Fibroblast of villous mesenchyme (primary cell): ENCODE data around the gene NFASC. TPM values are rescaled to one million over a fixed set of nuclear protein-coding genes. Genes with fewer than 3 reads are reported as not detected.

ENCODE experiments used
- DNase-seq: peaks from one replicate; pipeline ENCODE4 v3.0.0-alpha.2; 2010; ENCODE audit warnings: low read depth
- H3K4me3 ChIP-seq: 2 replicates; pipeline ENCODE4 v1.5.1; 2011; ENCODE audit warnings: low read depth, mild to moderate bottlenecking, low read length
- total RNA-seq: library from RNA; depleted of rRNA; stranded (reverse); fragments of >200 nt; gene quantifications from 2 replicates; pipeline ENCODE4 v1.2.3, GENCODE V29; 2012
- TF ChIP-seq, protein P1 (sequence below): IDR thresholded peaks from 2 replicates; pipeline ENCODE4 v1.5.1; 2012; ENCODE audit warnings: low read depth, mild to moderate bottlenecking, low read length; ENCODE audit not compliant: insufficient read depth

NFASC gene
- total RNA-seq, 1 donor = 1.7 TPM

- DNase-seq = no peak
- TF ChIP-seq, protein P1, sequence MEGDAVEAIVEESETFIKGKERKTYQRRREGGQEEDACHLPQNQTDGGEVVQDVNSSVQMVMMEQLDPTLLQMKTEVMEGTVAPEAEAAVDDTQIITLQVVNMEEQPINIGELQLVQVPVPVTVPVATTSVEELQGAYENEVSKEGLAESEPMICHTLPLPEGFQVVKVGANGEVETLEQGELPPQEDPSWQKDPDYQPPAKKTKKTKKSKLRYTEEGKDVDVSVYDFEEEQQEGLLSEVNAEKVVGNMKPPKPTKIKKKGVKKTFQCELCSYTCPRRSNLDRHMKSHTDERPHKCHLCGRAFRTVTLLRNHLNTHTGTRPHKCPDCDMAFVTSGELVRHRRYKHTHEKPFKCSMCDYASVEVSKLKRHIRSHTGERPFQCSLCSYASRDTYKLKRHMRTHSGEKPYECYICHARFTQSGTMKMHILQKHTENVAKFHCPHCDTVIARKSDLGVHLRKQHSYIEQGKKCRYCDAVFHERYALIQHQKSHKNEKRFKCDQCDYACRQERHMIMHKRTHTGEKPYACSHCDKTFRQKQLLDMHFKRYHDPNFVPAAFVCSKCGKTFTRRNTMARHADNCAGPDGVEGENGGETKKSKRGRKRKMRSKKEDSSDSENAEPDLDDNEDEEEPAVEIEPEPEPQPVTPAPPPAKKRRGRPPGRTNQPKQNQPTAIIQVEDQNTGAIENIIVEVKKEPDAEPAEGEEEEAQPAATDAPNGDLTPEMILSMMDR = no peak
Measured at GRCh38 chr1:204962742-204963632, 92.3 kb downstream of the NFASC start.

GRCh38 chr1:204967451-204967850, 96.8 kb downstream of the NFASC start:
- no peak for DNase-seq
- no peak overlapping the region for H3K4me3 ChIP-seq
- TF ChIP-seq, protein P1 = no peak

More at GRCh38 chr1:204962742-204963632, 92.3 kb downstream of the NFASC start:
- no peak overlapping the region for H3K4me3 ChIP-seq

- no peak overlapping the region for H3K4me3 ChIP-seq
- TF ChIP-seq, protein P1 = no peak
- DNase-seq = no peak
Measured at GRCh38 chr1:204968135-204968534, 97.5 kb downstream of the NFASC start.

DNA sequence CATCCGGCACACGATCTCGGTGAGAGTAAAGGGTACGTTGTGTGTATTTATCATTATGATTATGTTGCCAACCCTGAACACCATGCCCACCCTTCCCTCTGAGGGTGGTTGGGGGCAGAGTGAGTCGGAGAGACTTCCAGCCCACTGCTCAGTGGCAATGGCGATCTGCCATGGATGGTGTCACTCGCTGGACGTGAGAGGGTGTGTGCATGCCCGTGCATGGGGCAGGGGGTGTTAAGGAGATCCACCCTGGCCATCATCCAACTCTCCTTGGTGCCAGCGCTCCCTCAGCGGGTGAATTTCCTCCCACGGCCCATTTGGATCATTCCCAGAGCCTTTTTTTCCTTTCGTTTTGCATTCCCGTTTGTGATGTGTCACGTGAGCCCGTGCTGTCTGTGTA, 98.3 kb downstream of the NFASC start:
- TF ChIP-seq, protein P1 = no peak
- no peak for DNase-seq
- no peak overlapping the region for H3K4me3 ChIP-seq

- H3K4me3 ChIP-seq = no peak overlapping the region
- no peak for DNase-seq
- TF ChIP-seq, protein P1 = no peak
Measured at GRCh38 chr1:204970937-204971336, 100.3 kb downstream of the NFASC start.

GRCh38 chr1:204971517-204972336, 101.1 kb downstream of the NFASC start:
- DNase-seq = peak; percentile 11
- no peak overlapping the region for H3K4me3 ChIP-seq
- TF ChIP-seq, protein P1 = no peak
